CD8-positive, alpha-beta memory T cell (primary cell): ENCODE results near the gene CREB5. TPM values are rescaled to one million over a fixed set of nuclear protein-coding genes. Genes with fewer than 3 reads are reported as not detected.

Experiments
- CTCF ChIA-PET: fragments of 350-600 bp; sonication (Branson Sonifier 250); formaldehyde crosslinking; loops from one replicate; lab custom pipeline; 2021; ENCODE audit warnings: antibody characterized with exemption; lab: Charles Lee
- POLR2A ChIA-PET: fragments of 350-600 bp; sonication (Branson Sonifier 250); formaldehyde crosslinking; loops from one replicate; lab custom pipeline; 2021; ENCODE audit warnings: antibody characterized with exemption; lab: Charles Lee
- DNase-seq, 5 donors: peaks; one replicate each; pipeline versions ENCODE4 v3.0.0 to v3.0.0-alpha.2; 2020 to 2022; ENCODE audit warnings: mixed read lengths in 1 of 5
- H3K27ac ChIP-seq: one replicate; pipeline ENCODE4 v1.7.0; 2013; ENCODE audit warnings: low read depth, mild to moderate bottlenecking, low read length, moderate library complexity
- H3K27me3 ChIP-seq: 2 replicates; pipeline ENCODE4 v1.7.0; 2013; ENCODE audit warnings: low read length, mild to moderate bottlenecking; ENCODE audit not compliant: insufficient read depth, poor library complexity, severe bottlenecking
- H3K36me3 ChIP-seq: 2 replicates; pipeline ENCODE4 v1.7.0; 2013; ENCODE audit warnings: mild to moderate bottlenecking, low read length, moderate library complexity; ENCODE audit not compliant: insufficient read depth
- H3K4me1 ChIP-seq: 2 replicates; pipeline ENCODE4 v1.7.0; 2013; ENCODE audit warnings: mild to moderate bottlenecking, low read length, moderate library complexity; ENCODE audit not compliant: insufficient read depth
- H3K4me3 ChIP-seq: 2 replicates; pipeline ENCODE4 v1.7.0; 2013; ENCODE audit warnings: mild to moderate bottlenecking, low read length
- H3K9me3 ChIP-seq: 2 replicates; pipeline ENCODE4 v1.7.0; 2013; ENCODE audit warnings: mild to moderate bottlenecking, low read length
- H3K27ac Mint-ChIP-seq, 8 donors: one replicate each; pipeline ENCODE4 v1.8.0; 2020 to 2021; ENCODE audit warnings: mixed read lengths in 8 of 8, mild to moderate bottlenecking in 6 of 8, inconsistent platforms in 3 of 8, moderate library complexity in 3 of 8
- H3K27me3 Mint-ChIP-seq, 2 donors: one replicate each; pipeline ENCODE4 v1.8.0; 2020 to 2021; ENCODE audit warnings: mixed read lengths in 2 of 2, mild to moderate bottlenecking in 1 of 2, moderate library complexity in 1 of 2
- H3K36me3 Mint-ChIP-seq, 3 donors: one replicate each; pipeline ENCODE4 v1.8.0; 2020 to 2021; ENCODE audit warnings: mixed read lengths in 3 of 3, inconsistent platforms in 1 of 3, mild to moderate bottlenecking in 1 of 3
- H3K4me1 Mint-ChIP-seq, 3 donors: one replicate each; pipeline ENCODE4 v1.8.0; 2020 to 2021; ENCODE audit warnings: mixed read lengths in 3 of 3, inconsistent platforms in 1 of 3, mild to moderate bottlenecking in 1 of 3
- H3K4me3 Mint-ChIP-seq, 7 donors: one replicate each; pipeline ENCODE4 v1.8.0; 2020 to 2021; ENCODE audit warnings: mixed read lengths in 7 of 7, mild to moderate bottlenecking in 6 of 7, moderate library complexity in 4 of 7, inconsistent platforms in 2 of 7
- H3K9me3 Mint-ChIP-seq, 5 donors: one replicate each; pipeline ENCODE4 v1.8.0; 2020 to 2022; ENCODE audit warnings: mixed read lengths in 5 of 5, mild to moderate bottlenecking in 3 of 5, moderate library complexity in 2 of 5, inconsistent platforms in 1 of 5
- polyA plus RNA-seq: library from polyadenylated mRNA; unstranded; fragments of 300-500 nt; fragmentation: Illumina TruSeq; gene quantifications from one replicate; pipeline ENCODE4 v1.2.3, GENCODE V29; 2021
- total RNA-seq, 2 experiments: library from RNA; stranded (reverse); gene quantifications; one replicate each; pipeline ENCODE4 v1.2.3, GENCODE V29; 2021

The CREB5 gene
- total and polyA plus RNA-seq, 3 experiments from 2014 or later, result not detected

DNA sequence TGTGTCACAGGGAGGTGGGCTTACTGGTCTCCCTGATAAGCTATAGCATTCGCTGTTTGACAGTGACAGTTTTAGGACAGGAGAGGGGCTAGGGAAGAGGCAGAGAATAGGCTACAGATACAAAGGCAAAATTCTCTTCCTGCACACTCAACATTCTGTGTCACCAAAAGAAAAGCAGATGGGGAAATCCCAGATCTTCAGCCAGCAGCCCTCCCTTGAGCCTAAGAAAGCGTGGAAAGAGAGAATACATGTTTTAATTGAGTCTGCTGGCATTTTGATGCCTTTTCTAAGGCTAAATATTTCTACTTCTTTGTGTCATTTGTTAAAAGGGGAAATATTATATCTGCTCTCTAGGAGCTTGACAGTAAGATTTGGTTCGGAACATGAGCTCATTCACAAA is 298.8 kb downstream of the CREB5 start:
- Histone ChIP-seq H3K36me3 (no peaks in the 10 kb centered on the region), H3K27ac (no peak overlapping the region), H3K9me3 (no peaks in the 10 kb centered on the region), H3K27me3 (no peaks in the 10 kb centered on the region), H3K4me3 (no peak overlapping the region), H3K4me1 (no peaks in the 10 kb centered on the region)
- ChIA-PET POLR2A (no interaction called here), CTCF (no interaction called here)
- Mint-ChIP-seq H3K4me1 (no peaks in the 10 kb centered on the region), H3K9me3 (no peaks in the 10 kb centered on the region), H3K27me3 (peaks cover 0 to 2% of the 10 kb centered on the region in 2 donors), H3K27ac (no peak overlapping the region), H3K4me3 (no peak overlapping the region), H3K36me3 (no peaks in the 10 kb centered on the region)
- DNase-seq, result no peak

DNA sequence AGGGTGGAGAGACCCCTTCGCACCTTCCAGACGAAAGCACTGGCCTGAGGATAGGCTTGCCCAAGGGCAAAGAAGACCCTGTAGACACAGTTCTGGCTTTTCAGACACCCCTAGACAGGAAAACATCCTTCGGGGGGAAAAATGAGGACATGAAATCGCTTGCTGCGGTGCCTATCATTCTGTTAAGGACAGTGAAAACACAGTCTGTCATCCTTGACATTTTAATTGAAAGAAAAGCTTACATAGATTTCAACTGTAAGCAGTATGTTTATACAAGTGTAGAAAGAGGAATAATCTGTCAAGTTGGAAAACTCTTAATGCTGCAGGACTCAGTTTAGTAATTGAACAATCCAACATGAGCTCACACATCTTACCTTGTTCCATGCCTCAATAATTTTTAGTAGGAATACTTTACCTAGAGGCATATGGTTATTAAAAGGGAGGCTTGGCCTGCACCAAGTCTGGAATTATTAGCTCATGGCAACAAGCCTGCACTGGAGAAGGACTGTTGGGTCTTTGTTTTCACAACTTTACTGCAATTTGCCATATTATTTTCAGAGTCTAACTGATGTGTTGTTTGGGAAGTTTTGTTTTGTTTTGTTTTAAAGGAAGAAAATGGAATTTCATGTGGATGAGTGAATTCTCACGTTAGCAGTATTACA is 302.3 kb downstream of the CREB5 start:
- ChIA-PET CTCF (no interaction called here), POLR2A (no interaction called here)
- peaks cover 0 to 6% of the 10 kb centered on the region in 2 donors for H3K27me3 Mint-ChIP-seq
- no peak overlapping the region for H3K27ac Mint-ChIP-seq
- no peaks in the 10 kb centered on the region for H3K9me3 ChIP-seq
- H3K4me1 Mint-ChIP-seq, result no peaks in the 10 kb centered on the region
- no peaks in the 10 kb centered on the region for H3K4me1 ChIP-seq
- H3K36me3 Mint-ChIP-seq, result no peaks in the 10 kb centered on the region
- no peak overlapping the region for H3K4me3 Mint-ChIP-seq
- no peak overlapping the region for H3K27ac ChIP-seq
- no peaks in the 10 kb centered on the region for H3K36me3 ChIP-seq
- H3K4me3 ChIP-seq, result no peak overlapping the region
- peaks cover 0 to 3% (median 0%) of the 10 kb centered on the region in 5 donors for H3K9me3 Mint-ChIP-seq
- no peaks in the 10 kb centered on the region for H3K27me3 ChIP-seq
- DNase-seq, result no peak

DNA sequence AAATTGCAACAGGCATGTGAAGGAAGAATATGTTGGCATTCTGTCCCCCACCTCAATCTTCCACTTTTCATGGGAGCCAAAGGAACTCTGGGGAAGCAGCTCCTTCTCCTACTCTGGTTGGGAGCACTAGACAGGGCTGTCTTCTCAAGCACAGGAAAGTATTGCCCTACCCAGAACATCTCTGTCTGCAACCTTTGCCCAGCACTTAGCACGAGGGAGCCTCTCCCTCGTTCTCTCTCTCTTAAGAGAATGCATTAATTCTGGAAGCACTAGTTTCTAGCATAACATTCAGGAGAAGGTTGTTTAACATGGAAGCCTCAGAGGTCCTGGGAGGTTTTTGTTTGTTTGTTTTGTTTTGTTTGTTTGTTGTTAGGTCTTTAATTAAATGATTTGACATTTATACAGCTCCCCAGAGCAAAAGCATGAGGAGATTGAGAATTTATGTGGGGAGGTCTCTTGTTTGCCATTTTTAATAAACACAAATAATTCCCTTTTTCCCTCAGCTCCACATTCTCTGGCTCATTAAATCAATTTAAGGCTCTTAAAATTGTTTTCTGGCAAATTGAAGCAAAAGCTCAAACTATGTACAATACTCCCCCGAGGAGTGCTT is 305.2 kb downstream of the CREB5 start:
- no peaks in the 10 kb centered on the region for H3K4me1 ChIP-seq
- peaks cover 0 to 4% of the 10 kb centered on the region in 2 donors for H3K27me3 Mint-ChIP-seq
- no peaks in the 10 kb centered on the region for H3K9me3 ChIP-seq
- no peak overlapping the region for H3K27ac Mint-ChIP-seq
- no peaks in the 10 kb centered on the region for H3K36me3 Mint-ChIP-seq
- CTCF ChIA-PET, result no interaction called here
- DNase-seq, result no peak
- H3K36me3 ChIP-seq, result no peaks in the 10 kb centered on the region
- POLR2A ChIA-PET, result no interaction called here
- no peak overlapping the region for H3K4me3 Mint-ChIP-seq
- no peaks in the 10 kb centered on the region for H3K27me3 ChIP-seq
- no peak overlapping the region for H3K27ac ChIP-seq
- peaks cover 0 to 3% (median 0%) of the 10 kb centered on the region in 5 donors for H3K9me3 Mint-ChIP-seq
- no peak overlapping the region for H3K4me3 ChIP-seq
- H3K4me1 Mint-ChIP-seq, result no peaks in the 10 kb centered on the region

DNA sequence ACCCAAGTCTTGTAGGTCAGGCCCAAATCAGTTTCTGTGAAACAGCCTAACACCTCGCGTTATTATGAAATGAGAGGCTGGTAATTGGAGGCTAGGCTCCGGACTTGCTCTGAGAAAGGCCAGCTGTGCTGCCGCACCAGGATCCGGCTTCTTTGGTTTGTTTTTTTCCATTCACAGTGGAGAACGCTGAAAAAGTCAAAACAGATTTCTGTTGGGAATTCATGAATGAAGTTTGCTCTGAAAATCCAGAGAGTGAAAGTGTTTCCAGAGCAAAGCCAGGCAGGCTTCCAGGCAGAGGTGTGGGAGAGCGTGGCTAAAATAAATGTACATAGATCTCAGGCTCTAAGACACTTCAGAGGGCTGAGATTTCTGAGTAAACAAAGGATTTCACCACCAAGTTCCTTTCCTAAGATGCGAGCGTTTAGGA is 305.8 kb downstream of the CREB5 start:
- no peak overlapping the region for H3K27ac ChIP-seq
- H3K4me1 Mint-ChIP-seq, result no peaks in the 10 kb centered on the region
- peaks cover 0 to 3% (median 0%) of the 10 kb centered on the region in 5 donors for H3K9me3 Mint-ChIP-seq
- CTCF ChIA-PET, result no interaction called here
- no peaks in the 10 kb centered on the region for H3K4me1 ChIP-seq
- H3K27me3 ChIP-seq, result no peaks in the 10 kb centered on the region
- H3K27me3 Mint-ChIP-seq, result peaks cover 0 to 4% of the 10 kb centered on the region in 2 donors
- POLR2A ChIA-PET, result no interaction called here
- no peak overlapping the region for H3K4me3 ChIP-seq
- H3K4me3 Mint-ChIP-seq, result no peak overlapping the region
- H3K27ac Mint-ChIP-seq, result no peak overlapping the region
- H3K36me3 Mint-ChIP-seq, result no peaks in the 10 kb centered on the region
- DNase-seq, result no peak
- no peaks in the 10 kb centered on the region for H3K9me3 ChIP-seq
- no peaks in the 10 kb centered on the region for H3K36me3 ChIP-seq

DNA sequence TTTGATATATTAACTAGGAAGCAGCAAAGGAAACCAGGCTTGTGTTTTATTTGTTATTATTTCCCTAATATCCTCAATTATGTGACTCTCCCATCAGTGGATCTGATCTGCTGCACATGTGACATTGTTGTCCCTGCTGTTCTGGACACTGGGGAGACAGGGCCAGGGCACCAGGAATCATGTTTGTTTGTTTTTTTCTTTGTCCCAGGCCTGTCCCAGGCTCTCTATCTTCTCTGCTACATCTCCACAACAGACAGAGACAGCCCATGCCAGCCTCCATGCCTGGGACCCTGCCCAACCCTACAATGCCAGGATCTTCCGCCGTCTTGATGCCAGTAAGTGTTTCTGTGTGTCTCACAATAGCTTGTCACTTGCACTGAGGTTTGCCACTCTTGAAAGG is 306.2 kb downstream of the CREB5 start:
- H3K36me3 Mint-ChIP-seq, result no peaks in the 10 kb centered on the region
- H3K4me3 Mint-ChIP-seq, result no peak overlapping the region
- H3K27me3 ChIP-seq, result no peaks in the 10 kb centered on the region
- no peaks in the 10 kb centered on the region for H3K36me3 ChIP-seq
- ChIA-PET POLR2A (no interaction called here), CTCF (no interaction called here)
- no peak overlapping the region for H3K4me3 ChIP-seq
- H3K4me1 ChIP-seq, result no peaks in the 10 kb centered on the region
- H3K27me3 Mint-ChIP-seq, result peaks cover 0 to 4% of the 10 kb centered on the region in 2 donors
- peaks cover 0 to 3% (median 0%) of the 10 kb centered on the region in 5 donors for H3K9me3 Mint-ChIP-seq
- H3K4me1 Mint-ChIP-seq, result no peaks in the 10 kb centered on the region
- no peak overlapping the region for H3K27ac Mint-ChIP-seq
- DNase-seq, result no peak
- H3K9me3 ChIP-seq, result no peaks in the 10 kb centered on the region
- H3K27ac ChIP-seq, result no peak overlapping the region

DNA sequence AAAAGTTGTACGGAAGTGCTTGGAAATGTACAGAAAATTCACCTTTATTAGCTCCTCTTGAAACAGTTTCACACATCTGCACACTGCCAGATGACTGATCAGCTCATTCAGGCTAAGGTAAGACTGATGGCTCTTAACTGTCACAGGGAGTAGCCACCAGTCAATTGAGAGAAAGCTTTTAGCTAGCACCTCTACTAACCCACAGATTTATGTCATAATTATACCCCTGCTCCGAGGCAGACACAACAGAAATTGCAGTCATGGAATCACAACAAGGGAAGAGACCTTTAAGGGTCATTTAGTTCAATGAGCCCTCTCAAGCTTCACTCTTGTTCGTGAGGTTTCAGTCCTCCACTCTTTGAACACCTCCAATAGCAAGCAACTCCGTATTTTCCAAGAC is 310.4 kb downstream of the CREB5 start:
- Mint-ChIP-seq H3K4me1 (no peaks in the 10 kb centered on the region), H3K27ac (no peak overlapping the region), H3K36me3 (no peaks in the 10 kb centered on the region), H3K4me3 (no peak overlapping the region), H3K27me3 (peaks cover 4 to 5% of the 10 kb centered on the region in 2 donors), H3K9me3 (peaks cover 0 to 3% (median 0%) of the 10 kb centered on the region in 5 donors)
- no peaks in the 10 kb centered on the region for H3K4me1 ChIP-seq
- H3K4me3 ChIP-seq, result no peak overlapping the region
- no peaks in the 10 kb centered on the region for H3K27me3 ChIP-seq
- no peaks in the 10 kb centered on the region for H3K9me3 ChIP-seq
- ChIA-PET CTCF (no interaction called here), POLR2A (no interaction called here)
- no peaks in the 10 kb centered on the region for H3K36me3 ChIP-seq
- H3K27ac ChIP-seq, result no peak overlapping the region
- DNase-seq, result no peak

DNA sequence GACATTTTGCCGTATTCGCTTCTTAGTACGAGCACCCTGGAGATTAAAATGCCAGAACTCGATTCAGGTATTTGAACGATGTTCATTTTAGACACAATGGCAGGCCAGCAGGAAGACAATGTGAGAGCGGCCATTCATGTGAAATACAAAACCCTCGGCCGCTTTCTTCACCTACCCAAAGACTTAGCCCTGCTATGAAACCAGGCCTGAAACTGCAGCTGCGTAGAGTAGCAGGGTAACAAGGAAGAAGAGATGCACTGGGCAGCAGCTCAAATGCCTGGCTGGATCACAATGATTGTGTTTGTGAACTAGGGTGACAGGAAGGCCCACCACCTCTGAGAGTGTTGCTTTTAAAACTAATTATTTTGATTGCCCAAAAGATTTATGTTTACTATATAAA is 311.0 kb downstream of the CREB5 start:
- CTCF ChIA-PET, result no interaction called here
- Mint-ChIP-seq H3K36me3 (no peaks in the 10 kb centered on the region), H3K4me1 (no peaks in the 10 kb centered on the region), H3K9me3 (no peaks in the 10 kb centered on the region), H3K4me3 (no peak overlapping the region), H3K27ac (no peak overlapping the region), H3K27me3 (peaks cover 4 to 5% of the 10 kb centered on the region in 2 donors)
- DNase-seq, result no peak
- Histone ChIP-seq H3K9me3 (no peaks in the 10 kb centered on the region), H3K4me3 (no peak overlapping the region), H3K27ac (no peak overlapping the region), H3K36me3 (no peaks in the 10 kb centered on the region), H3K27me3 (no peaks in the 10 kb centered on the region), H3K4me1 (no peaks in the 10 kb centered on the region)
- POLR2A ChIA-PET, result no interaction called here

DNA sequence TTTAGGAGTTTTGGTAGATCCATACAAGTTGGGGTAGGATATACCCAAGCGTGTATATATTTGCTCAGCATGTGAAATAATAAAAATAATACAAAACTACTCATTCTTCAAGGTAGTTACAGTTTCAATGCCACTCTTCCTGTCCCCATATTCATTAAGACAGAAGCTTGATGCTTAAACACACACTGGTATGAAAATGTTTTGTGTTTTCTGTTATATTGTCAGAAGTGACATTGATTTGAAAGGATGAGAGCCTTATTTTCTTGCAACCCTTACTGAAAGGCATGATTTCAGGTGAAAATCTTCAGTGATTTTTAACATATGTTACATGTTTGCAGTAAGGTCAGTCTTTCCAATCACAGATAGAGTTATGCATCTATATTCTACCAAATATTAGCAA is 312.2 kb downstream of the CREB5 start:
- no peaks in the 10 kb centered on the region for H3K36me3 ChIP-seq
- H3K9me3 ChIP-seq, result no peaks in the 10 kb centered on the region
- H3K27ac ChIP-seq, result no peak overlapping the region
- Mint-ChIP-seq H3K27ac (no peak overlapping the region), H3K36me3 (no peaks in the 10 kb centered on the region), H3K27me3 (peaks cover 3 to 4% of the 10 kb centered on the region in 2 donors), H3K4me3 (no peak overlapping the region), H3K9me3 (no peaks in the 10 kb centered on the region), H3K4me1 (no peaks in the 10 kb centered on the region)
- DNase-seq, result no peak
- no peak overlapping the region for H3K4me3 ChIP-seq
- no peaks in the 10 kb centered on the region for H3K27me3 ChIP-seq
- H3K4me1 ChIP-seq, result no peaks in the 10 kb centered on the region
- POLR2A ChIA-PET, result no interaction called here
- CTCF ChIA-PET, result no interaction called here
